LNCaP clone FGC (cell line): ENCODE results near the gene RIOK2.
"Not testable (repeated sequence)": the region's sequence is repeated elsewhere in the genome, so short reads cannot be mapped to it uniquely, and the experiment has no call there.

Experiments used
- DNase-seq: peaks from one replicate; pipeline ENCODE4 v3.0.0-alpha.2; 2011; ENCODE audit warnings: low read depth
- H3K4me3 ChIP-seq: 2 replicates; pipeline ENCODE4 v1.5.1; 2011; ENCODE audit warnings: mild to moderate bottlenecking, low read depth, low read length, control low read depth
- CTCF ChIP-seq: IDR thresholded peaks from 2 replicates; pipeline ENCODE4 v1.5.1; 2012; ENCODE audit warnings: mild to moderate bottlenecking; ENCODE audit not compliant: control insufficient read depth, insufficient read depth; ENCODE audit errors: extremely low read depth

Gene RIOK2

GRCh38 chr5:97192580-97193354 lies 9.7 kb upstream of the RIOK2 start:
- H3K4me3 ChIP-seq: no peak overlapping the region
- no peak for DNase-seq
- no peak for TF ChIP-seq CTCF

- H3K4me3 ChIP-seq: no peak overlapping the region
Measured at GRCh38 chr5:97191893-97192292, 8.8 kb upstream of the RIOK2 start.

GRCh38 chr5:97189523-97189922 lies 6.5 kb upstream of the RIOK2 start:
- DNase-seq, H3K4me3 ChIP-seq: not testable (repeated sequence)

More at GRCh38 chr5:97191893-97192292, 8.8 kb upstream of the RIOK2 start:
- DNase-seq: no peak
- no peak for TF ChIP-seq CTCF

GRCh38 chr5:97183930-97184213 lies 825 bp upstream of the RIOK2 start:
- DNase-seq: no peak
- peak overlapping the region; percentile 96 for H3K4me3 ChIP-seq
- TF ChIP-seq CTCF: no peak

GRCh38 chr5:97182571-97183099 lies 412 bp downstream of the RIOK2 start:
- peak overlapping the region; percentile 96 for H3K4me3 ChIP-seq
- TF ChIP-seq CTCF: no peak
- DNase-seq: no peak

- no peak for TF ChIP-seq CTCF
- no peak for DNase-seq
- peak overlapping the region; percentile 96 for H3K4me3 ChIP-seq
Measured at GRCh38 chr5:97181856-97182545, 1.0 kb downstream of the RIOK2 start.

- not testable (repeated sequence) for DNase-seq, H3K4me3 ChIP-seq
Measured at GRCh38 chr5:97179457-97179856, 3.6 kb downstream of the RIOK2 start.

GRCh38 chr5:97172227-97172626 lies 10.8 kb downstream of the RIOK2 start:
- DNase-seq: no peak
- no peak for TF ChIP-seq CTCF
- no peak overlapping the region for H3K4me3 ChIP-seq
